HepG2 (cell line): ENCODE measurements around the gene R3HDM4. TPM values are rescaled to one million over a fixed set of nuclear protein-coding genes. Genes with fewer than 3 reads are reported as not detected.

Source experiments
- ATAC-seq: fragments of 200-7000 bp; cut with Tn5 transposase; 3 replicates; pipeline ENCODE4 v1.9.1; 2020; ENCODE audit warnings: mild to moderate bottlenecking, moderate library complexity
- BruUV-seq: library from RNA; stranded (reverse); fragments of 400-500 nt; replicated peaks from 2 replicates; lab custom pipeline; 2021; lab: Mats Ljungman, UMichigan
- CTCF ChIA-PET: fragments of 300-600 bp; formaldehyde crosslinking; extraction: SDS; loops from one replicate; lab custom pipeline; 2021; ENCODE audit warnings: low total read pairs, inconsistent platforms, low intra/inter-chr PET ratio; lab: Yijun Ruan, JAX
- POLR2A ChIA-PET: fragments of 350-600 bp; sonication (Branson Sonifier 250); formaldehyde crosslinking; loops from one replicate; lab custom pipeline; 2020; ENCODE audit warnings: antibody characterized with exemption, inconsistent platforms; lab: Yijun Ruan, JAX
- DNase-seq: peaks from one replicate; pipeline ENCODE4 v3.0.0-alpha.2; 2015; ENCODE audit warnings: low spot score
- FAIRE-seq: peaks from 3 replicates; lab custom pipeline; 2011; peaks lifted over from hg19 to GRCh38; lab: Jason Lieb, UNC
- H2AFZ ChIP-seq: one replicate; pipeline ENCODE4 v1.6.1; 2011; ENCODE audit warnings: low read length, inconsistent platforms
- H3K27ac ChIP-seq: fragments of 300-600 bp; 3 replicates; pipeline ENCODE4 v1.8.0; 2011; ENCODE audit warnings: mixed run types, mild to moderate bottlenecking, mixed read lengths, low read length, inconsistent platforms; ENCODE audit not compliant: insufficient read depth; ENCODE audit errors: extremely low read length
- H3K27me3 ChIP-seq, 2 experiments: fragments of 200-600 bp in 1 of 2; 2 replicates in 1 of 2; 3 replicates in 1 of 2; pipeline versions ENCODE4 v1.6.0 to v1.8.0; 2011; ENCODE audit warnings: low read length in 2 of 2, mild to moderate bottlenecking in 2 of 2, moderate library complexity in 2 of 2, inconsistent platforms in 1 of 2; ENCODE audit not compliant: insufficient read depth in 2 of 2, control insufficient read depth in 1 of 2
- H3K36me3 ChIP-seq, 2 experiments: fragments of 200-600 bp in 1 of 2; replicated peaks in 1 of 2; 2 replicates in 1 of 2; 3 replicates in 1 of 2; pipeline versions ENCODE4 v1.5.1 to v1.8.0; 2011; ENCODE audit warnings: low read length in 2 of 2, inconsistent platforms in 1 of 2; ENCODE audit not compliant: insufficient read depth in 2 of 2, control insufficient read depth in 1 of 2
- H3K4me1 ChIP-seq: 2 replicates; pipeline ENCODE4 v1.5.1; 2012; ENCODE audit warnings: low read length, inconsistent platforms; ENCODE audit not compliant: insufficient read depth
- H3K4me2 ChIP-seq: 2 replicates; pipeline ENCODE4 v1.6.0; 2011; ENCODE audit warnings: low read depth, low read length, inconsistent platforms
- H3K4me3 ChIP-seq, 3 experiments: fragments of 200-600 bp in 1 of 3; sonication (generic), shearing (Covaris generic) in 1 of 3; replicated peaks in 1 of 3; 2 replicates each; pipeline ENCODE4 v1.5.1; 2011 to 2016; ENCODE audit warnings: low read length in 3 of 3, inconsistent platforms in 2 of 3, low read depth in 2 of 3, mild to moderate bottlenecking in 2 of 3, control low read depth in 1 of 3, mixed read lengths in 1 of 3; ENCODE audit not compliant: insufficient read depth in 1 of 3
- H3K79me2 ChIP-seq: one replicate; pipeline ENCODE4 v1.6.1; 2011; ENCODE audit warnings: low read length, inconsistent platforms; ENCODE audit not compliant: insufficient read depth
- H3K9ac ChIP-seq: 2 replicates; pipeline ENCODE4 v1.6.0; 2011; ENCODE audit warnings: mild to moderate bottlenecking, low read depth, low read length, inconsistent platforms; ENCODE audit not compliant: insufficient read depth
- H3K9me3 ChIP-seq: 2 replicates; pipeline ENCODE4 v1.5.1; 2012; ENCODE audit warnings: mild to moderate bottlenecking, low read length
- H4K20me1 ChIP-seq: 2 replicates; pipeline ENCODE4 v1.6.0; 2011; ENCODE audit warnings: inconsistent platforms, mild to moderate bottlenecking, low read length, moderate library complexity; ENCODE audit not compliant: insufficient read depth
- CSRNP2 ChIP-seq: sonication (generic); formaldehyde crosslinking; conservative IDR thresholded peaks from 2 replicates; pipeline ENCODE4 v1.8.0; 2022; ENCODE audit warnings: low read depth, missing genetic modification reagents
- MIER3 ChIP-seq: IDR thresholded peaks from 2 replicates; pipeline ENCODE4 v1.6.1; 2016; ENCODE audit warnings: missing compliant biosample characterization, borderline replicate concordance
- RBFOX2 ChIP-seq: fragments of 200-400 bp; formaldehyde crosslinking; IDR thresholded peaks from 2 replicates; pipeline ENCODE4 v1.6.1; 2017; ENCODE audit warnings: low read depth, mild to moderate bottlenecking, low read length
- RORA ChIP-seq: sonication (generic); formaldehyde crosslinking; IDR thresholded peaks from 2 replicates; pipeline ENCODE4 v1.5.0; 2020; ENCODE audit warnings: mild to moderate bottlenecking, missing genetic modification reagents, moderate library complexity
- SMARCC2 ChIP-seq: fragments of 450-650 bp; IDR thresholded peaks from 2 replicates; pipeline ENCODE4 v1.6.1; 2017; ENCODE audit warnings: antibody characterized with exemption, mild to moderate bottlenecking
- ZFAT ChIP-seq: sonication (generic); formaldehyde crosslinking; conservative IDR thresholded peaks from 2 replicates; pipeline ENCODE4 v1.8.1; 2023; ENCODE audit warnings: missing genetic modification reagents, inconsistent platforms
- ZFP82 ChIP-seq: sonication (generic); formaldehyde crosslinking; IDR thresholded peaks from 2 replicates; pipeline ENCODE4 v1.5.1; 2020; ENCODE audit warnings: mild to moderate bottlenecking, missing genetic modification reagents, borderline replicate concordance
- ZNF263 ChIP-seq: sonication (generic); formaldehyde crosslinking; IDR thresholded peaks from 2 replicates; pipeline ENCODE4 v1.4.0; 2020; ENCODE audit warnings: missing genetic modification reagents
- ZNF30 ChIP-seq: sonication (generic); formaldehyde crosslinking; IDR thresholded peaks from 2 replicates; pipeline ENCODE4 v1.5.0; 2020; ENCODE audit warnings: mild to moderate bottlenecking, missing genetic modification reagents
- ZNF501 ChIP-seq: sonication (generic); formaldehyde crosslinking; IDR thresholded peaks from 2 replicates; pipeline ENCODE4 v1.5.1; 2020; ENCODE audit warnings: mild to moderate bottlenecking, moderate library complexity, missing genetic modification reagents
- ZNF678 ChIP-seq: sonication (generic); formaldehyde crosslinking; IDR thresholded peaks from 2 replicates; pipeline ENCODE4 v1.4.0; 2020; ENCODE audit warnings: mild to moderate bottlenecking, missing genetic modification reagents
- WGBS: methylation state at CpG from one replicate; pipeline ENCODE4 v1.1.6; 2017; ENCODE audit warnings: low lambda C conversion rate; 5-methylcytosine and 5-hydroxymethylcytosine counted together
- in situ Hi-C: cut with HindIII; loops from 2 replicates; pipeline ENCODE4 v1.10.0; 2017; ENCODE audit warnings: low pct_unique_long_range_greater_than_20kb; ENCODE audit not compliant: extremely low pct_ligation_motif_present
- intact Hi-C: fragments of 100-400 bp; cut with micrococcal nuclease; formaldehyde crosslinking; loops from one replicate; pipeline ENCODE4 v1.10.0; 2022; ENCODE audit not compliant: unreplicated experiment
- polyA plus RNA-seq, 8 experiments: library from polyadenylated mRNA; depleted of rRNA in 3 of 8; stranded (reverse) in 7 of 8; unstranded in 1 of 8; fragments of >200 nt; fragmentation: Illumina TruSeq in 4 of 8; extraction: Trizol in 4 of 8; gene quantifications; 2 replicates each; pipeline versions ENCODE4 v1.2.1 to v1.2.3, GENCODE V29; 2011 to 2016; ENCODE audit warnings: low read depth in 4 of 8, missing spikeins in 1 of 8, mixed read lengths in 1 of 8; ENCODE audit not compliant: insufficient read depth in 1 of 8
- total RNA-seq, 5 experiments: library from RNA; depleted of rRNA; stranded (reverse); fragments of >200 nt; fragmentation: Illumina TruSeq; extraction: Trizol; gene quantifications; 2 replicates each; pipeline ENCODE4 v1.2.3, GENCODE V29; 2016; ENCODE audit warnings: low read depth in 1 of 5

Gene R3HDM4
- total and polyA plus RNA-seq, 2 of the 13 experiments (the other 11 are each of a cell fraction or from before 2014, with no cell fraction given), result 26.2 to 26.9 TPM

GRCh38 chr19:900302-901111 lies 12.5 kb downstream of the R3HDM4 start (continued):
- TF ChIP-seq CSRNP2 (CRISPR knock-in tag), result no peak
- TF ChIP-seq MIER3 (CRISPR knock-in tag), result no peak
- peak; percentile 65; the same call in 1 of the 2 replicates for TF ChIP-seq ZNF263 (CRISPR knock-in tag)
- TF ChIP-seq ZFP82, result no peak
- no peak for TF ChIP-seq ZFAT (CRISPR knock-in tag)
- TF ChIP-seq ZNF30 (CRISPR knock-in tag), result no peak
- TF ChIP-seq RORA, result no peak
- no peak for TF ChIP-seq ZNF501 (CRISPR knock-in tag)
- TF ChIP-seq SMARCC2, result no peak

GRCh38 chr19:900043-900301 lies 13.0 kb downstream of the R3HDM4 start:
- Histone ChIP-seq H3K9me3 (no peaks in the 10 kb centered on the region), H3K79me2 (no peaks in the 10 kb centered on the region), H3K9ac (no peak overlapping the region), H2AFZ (no peak overlapping the region), H3K4me1 (no peaks in the 10 kb centered on the region), H3K27me3 (no peaks in the 10 kb centered on the region), H4K20me1 (no peaks in the 10 kb centered on the region), H3K27ac (no peak overlapping the region), H3K4me3 (no peak overlapping the region), H3K36me3 (peaks cover 7 to 15% of the 10 kb centered on the region in 2 experiments; a peak in 4 of 5 replicates), H3K4me2 (no peak overlapping the region)
- WGBS, result over 99% methylated on average over 11 of the region's 15 CpGs
- no peak for ATAC-seq
- in situ Hi-C loops (no loop called here), intact Hi-C loops (no loop called here)
- no peak for FAIRE-seq
- no peak for DNase-seq
- POLR2A ChIA-PET, result no interaction called here
- CTCF ChIA-PET, result no interaction called here
- TF ChIP-seq ZNF678 (CRISPR knock-in tag) (no peak), RBFOX2 (peak; percentile 51; the same call in 1 of the 2 replicates)
- no TSS peak for BruUV-seq
